GM19023 (cell line): ENCODE measurements around the gene KCNQ5.

Experiments
- ATAC-seq: cut with Tn5 transposase; IDR thresholded peaks from one replicate; pipeline ENCODE4 v1.9.1; 2021; ENCODE audit warnings: mild to moderate bottlenecking, moderate library complexity; ENCODE audit not compliant: unreplicated experiment

The KCNQ5 gene

DNA sequence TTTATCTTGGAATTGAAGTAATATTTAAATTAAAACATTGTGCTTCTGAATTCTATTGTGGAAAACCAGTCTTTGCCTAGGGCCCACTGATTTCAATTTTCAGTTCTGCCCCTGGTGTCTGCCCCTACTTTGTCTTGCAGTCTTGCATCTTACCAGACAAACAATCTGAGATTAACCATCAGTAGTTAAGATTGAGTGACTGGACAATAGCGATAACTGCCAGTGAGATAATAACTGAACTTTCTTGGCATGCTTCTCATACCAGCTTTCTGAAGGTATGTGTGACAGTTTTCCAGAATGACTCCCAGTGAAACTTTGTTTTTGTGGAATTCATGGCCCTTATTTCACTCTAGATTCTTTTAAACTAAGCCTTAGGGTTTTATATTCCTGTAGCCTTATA lies 53.5 kb downstream of the KCNQ5 start:
- ATAC-seq: no peak

DNA sequence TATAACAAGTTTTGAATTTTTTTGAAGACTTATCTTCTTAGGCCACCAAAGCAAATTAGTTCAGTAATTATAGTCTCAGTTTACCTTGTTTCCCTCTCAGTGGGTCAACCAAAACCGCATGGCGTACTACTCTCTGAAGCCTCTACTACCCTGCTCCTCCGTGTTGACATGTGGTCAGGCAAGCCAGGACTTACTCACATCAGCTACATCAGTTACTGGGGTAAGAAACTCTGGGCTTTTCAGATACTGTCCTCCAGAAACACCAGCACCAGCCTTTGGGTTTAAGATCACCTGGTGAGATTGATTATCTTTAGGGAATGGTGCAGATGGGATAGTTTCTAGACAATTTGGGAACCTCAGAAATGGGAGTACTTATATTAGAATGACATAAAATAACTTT lies 55.1 kb downstream of the KCNQ5 start:
- ATAC-seq: no peak

DNA sequence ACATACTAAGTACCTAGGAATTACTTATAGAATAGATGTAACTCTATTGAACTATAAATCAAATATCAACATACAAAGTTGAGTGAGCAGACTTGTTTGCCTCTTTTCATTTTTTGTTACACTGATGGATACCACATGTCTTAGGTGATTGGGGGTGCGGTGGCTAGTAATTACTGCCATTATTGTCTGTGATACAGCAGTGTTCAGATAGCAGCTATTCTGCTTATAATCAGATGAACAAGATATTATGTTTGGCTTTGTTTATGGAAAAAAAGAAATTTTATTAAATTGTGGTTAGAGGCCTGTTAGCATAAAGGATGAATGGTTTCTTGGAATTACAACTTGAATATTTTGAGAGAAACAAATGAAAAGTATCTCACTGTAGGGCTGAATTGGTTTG lies 55.9 kb downstream of the KCNQ5 start:
- ATAC-seq: no peak

DNA sequence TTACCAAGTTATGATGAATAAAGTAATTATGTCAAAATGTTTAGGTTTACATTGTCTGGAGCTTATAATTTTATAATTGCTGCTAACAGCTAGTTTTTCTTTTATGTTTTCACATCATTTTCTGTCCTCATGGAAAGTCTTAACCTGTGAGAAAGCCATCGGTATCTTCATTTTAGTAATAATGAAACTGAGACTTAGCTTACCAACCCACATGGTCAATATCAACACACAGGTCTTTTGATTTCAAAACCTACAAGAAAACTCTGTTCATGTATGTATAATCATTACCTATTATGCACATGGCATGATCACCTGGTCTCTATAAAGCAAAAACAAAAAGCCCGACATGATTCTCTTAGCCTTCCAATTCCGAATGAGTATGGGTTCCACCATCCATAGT lies 61.9 kb downstream of the KCNQ5 start:
- ATAC-seq: peak; percentile 92

DNA sequence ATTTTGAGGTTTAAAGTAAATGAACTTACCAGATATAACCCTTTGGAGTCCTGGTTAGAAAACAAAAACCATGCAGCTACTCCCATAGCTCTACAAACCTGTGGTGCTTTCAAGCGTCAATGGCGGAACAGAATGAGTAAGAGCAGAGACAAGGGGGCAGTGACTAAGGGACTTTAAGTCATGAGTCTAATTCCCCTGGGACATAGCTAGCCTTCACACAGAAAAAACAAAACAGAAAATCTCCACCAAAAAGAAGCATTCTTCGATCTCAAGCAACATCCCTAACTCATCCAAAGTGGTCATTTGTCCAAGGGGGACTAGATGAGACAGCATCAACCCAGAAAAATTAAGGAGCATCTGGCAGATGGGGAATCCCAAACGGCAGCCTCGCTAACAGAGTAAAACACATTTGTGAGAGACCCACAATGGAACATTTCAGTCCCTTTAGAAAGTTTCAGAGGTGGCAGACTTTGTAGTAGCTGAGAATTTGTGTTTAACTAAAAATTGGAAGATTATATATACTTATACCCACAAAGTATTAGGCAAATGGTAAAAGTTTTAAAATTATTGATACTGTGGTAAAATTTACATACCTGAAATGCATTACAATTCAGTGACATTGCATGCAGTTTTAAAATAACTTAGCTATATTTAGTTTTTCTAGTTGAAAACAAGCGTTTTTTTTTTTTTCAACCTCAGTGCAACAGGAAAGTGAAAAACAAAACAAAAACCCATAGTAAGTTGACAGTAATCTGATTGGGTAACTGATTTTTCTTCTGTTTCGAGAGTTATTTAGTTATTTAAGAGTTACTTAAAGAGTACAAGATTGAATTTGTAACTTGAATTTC lies 67.5 kb downstream of the KCNQ5 start:
- ATAC-seq: peak; percentile 93

DNA sequence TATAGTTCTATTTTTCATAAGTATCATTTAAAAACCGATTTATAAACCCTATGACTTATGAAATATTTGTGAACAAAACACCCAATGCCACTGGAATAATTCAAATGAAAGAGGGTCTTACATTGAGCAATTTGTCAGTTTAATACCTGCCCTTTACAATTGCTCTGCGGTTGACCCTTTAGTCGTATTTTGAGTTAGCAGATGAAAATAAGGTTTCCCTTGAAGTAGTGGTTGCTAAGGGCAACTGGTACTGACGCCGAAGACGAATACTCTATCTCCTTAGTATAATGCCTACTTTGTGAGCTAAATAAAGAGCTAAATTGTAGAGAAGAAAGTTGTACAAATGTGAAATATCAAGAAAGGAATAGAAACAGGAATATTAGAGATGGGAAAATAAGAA lies 69.4 kb downstream of the KCNQ5 start:
- no peak for ATAC-seq

DNA sequence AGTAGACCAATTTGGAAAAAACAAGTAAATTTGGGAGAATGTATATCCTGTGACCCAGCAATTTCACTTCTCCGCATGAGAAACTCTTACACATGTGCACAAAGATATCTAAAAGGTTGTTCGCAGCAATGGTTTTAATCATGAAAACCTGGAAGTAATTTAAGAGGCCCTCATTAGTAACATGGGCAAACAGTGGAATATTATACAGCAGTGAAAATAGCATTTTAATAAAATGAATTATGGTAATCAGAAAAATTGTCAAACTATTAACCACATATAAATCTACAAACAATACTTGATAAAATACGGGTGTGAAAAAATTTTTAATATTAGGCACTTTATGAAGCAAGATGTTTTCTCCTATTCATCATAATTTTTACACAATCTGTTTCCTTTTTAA lies 74.2 kb downstream of the KCNQ5 start:
- no peak for ATAC-seq

DNA sequence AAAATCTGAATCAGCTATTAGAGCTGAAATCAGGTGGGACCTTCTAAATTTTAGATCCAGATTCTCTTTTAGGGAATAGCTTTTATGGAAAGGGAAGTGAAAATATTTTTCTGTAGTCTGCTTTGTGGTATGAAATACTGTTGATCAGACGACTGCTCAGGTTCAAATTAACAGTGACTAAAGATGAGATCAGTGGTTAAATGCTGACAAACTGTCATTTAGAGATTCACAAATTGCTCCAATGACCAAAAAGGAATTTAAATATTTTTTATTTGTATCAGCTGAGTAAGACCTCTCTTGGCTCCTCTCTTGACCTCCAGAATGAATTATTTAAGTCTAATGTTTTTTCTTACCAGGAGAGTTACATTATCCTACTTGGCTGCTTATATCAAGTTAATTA lies 77.3 kb downstream of the KCNQ5 start:
- no peak for ATAC-seq

DNA sequence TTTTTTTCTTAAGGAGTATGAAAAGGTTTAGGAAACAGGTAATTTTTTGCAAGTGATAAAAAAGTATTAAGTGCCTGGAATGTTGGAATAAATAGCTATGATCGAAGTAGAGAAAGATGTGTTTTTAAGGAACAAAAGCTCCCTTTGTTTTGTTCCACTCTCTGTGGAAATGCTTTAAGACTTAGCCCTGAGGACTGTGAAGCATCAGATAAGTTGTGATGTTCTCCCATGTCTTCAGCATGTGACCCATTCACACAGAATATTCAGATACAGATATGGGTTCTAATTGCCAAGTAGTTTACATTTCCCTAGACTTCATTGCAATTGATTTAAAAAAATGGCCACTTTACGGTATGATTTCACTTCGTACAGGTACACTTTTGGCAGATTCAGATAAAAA lies 80.6 kb downstream of the KCNQ5 start:
- ATAC-seq: no peak

DNA sequence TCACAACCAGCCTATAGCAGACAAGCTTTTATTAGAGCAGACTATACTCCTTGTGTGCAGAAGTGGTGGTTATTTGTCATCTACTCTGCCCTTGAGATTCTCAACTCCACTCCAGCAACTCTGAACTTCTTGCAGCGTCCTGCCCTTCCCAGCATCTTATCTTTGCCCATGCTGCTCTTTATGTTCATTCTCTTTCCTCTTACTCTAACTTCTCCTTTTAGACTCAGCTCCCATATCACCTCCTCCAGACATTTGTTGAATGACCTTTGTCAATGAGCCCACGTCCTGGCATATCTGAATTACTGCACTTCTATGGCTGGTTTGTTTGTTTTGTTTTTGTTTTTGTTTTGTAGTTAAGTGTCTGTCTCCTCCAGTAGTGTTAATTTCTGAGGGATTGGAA lies 81.2 kb downstream of the KCNQ5 start:
- no peak for ATAC-seq

DNA sequence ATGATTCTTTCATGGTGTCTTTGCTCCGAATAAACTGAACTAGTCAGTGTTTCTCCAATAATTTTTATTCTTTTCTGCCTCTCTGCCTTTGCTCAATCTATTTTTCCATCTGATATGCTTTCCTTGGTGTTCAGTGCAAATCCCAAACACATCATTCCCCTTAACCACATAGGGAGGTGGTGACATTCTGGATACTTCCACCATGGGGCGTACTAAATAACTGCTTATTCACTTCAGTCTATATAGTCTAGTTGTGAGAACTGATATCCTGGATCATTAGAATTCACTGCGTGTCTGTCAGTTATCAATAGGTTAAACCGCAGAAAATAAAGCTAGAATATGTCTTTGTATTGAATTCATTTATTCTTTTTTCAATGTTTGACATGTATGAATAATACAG lies 83.1 kb downstream of the KCNQ5 start:
- no peak for ATAC-seq

DNA sequence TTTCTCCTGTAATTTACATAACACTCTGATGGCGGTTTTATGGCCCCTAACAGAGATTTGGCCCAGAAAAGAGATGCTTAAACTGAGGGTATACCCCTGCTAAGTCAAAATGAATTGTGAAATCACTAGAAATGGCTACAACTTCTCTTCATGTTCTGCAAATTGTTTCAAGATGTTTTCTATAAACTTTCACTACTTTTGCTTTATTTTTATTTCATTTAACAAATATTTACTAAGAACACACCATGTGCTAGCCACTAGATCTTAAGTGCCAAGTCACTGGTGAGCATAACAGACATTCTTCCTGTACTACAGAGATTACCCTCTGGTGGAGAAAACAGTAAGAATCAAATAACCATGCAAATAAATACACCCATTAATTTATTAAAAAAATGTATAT lies 87.6 kb downstream of the KCNQ5 start:
- no peak for ATAC-seq

DNA sequence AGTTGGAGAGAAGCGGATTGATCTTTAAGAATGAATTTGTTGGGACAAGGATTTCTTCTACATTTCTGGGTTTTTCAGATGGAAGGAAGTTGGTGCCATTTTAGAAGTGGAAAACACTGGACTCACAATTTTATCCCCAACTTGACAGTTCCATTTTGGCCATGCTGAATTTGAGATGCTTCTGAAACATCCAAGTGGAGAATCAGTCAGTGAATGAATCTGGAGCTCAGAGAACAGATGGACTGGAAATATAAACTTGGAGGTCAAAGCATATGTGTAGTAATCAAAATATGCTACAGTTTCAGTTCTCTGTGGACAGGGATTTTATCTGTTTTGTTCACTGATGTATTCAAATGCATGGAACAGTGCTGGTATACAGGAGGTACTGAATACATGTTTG lies 89.9 kb downstream of the KCNQ5 start:
- no peak for ATAC-seq

DNA sequence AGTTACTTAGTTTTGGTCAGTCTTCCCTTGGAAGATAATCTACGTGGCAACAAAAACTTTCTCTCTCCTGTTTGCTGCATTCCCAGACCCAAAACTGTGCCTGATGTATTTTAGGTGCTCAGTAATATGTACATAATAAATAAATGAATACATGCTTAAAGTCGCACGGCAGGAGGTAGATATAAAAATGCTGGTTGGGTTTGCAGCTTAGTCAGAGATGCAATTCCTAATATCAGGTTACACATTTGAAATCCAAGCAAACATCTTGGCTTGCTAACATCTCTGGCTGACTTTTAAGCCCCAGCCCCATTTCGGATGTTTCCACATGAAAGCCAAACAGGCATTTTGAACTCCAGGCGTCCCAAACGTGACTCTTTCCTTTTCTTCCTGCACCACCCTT lies 91.0 kb downstream of the KCNQ5 start:
- no peak for ATAC-seq

DNA sequence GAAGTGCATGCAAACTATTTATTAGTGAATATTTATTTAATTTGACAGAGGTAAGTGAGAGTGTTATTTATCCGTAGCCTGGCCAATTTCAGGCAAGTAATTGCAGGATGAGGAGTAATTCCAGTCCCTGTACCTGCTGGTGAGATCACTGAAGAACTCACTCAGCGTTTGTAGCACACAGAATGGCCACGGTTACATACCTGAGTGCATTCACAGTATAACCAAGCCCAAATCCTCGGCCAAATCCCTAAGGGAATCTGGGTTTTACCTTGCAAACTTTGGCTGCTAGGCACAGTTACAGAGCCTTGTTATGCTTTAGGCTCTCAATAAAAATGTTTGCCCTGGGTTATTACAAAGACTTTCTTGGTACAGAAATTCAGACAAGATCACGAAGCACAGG lies 93.3 kb downstream of the KCNQ5 start:
- no peak for ATAC-seq

DNA sequence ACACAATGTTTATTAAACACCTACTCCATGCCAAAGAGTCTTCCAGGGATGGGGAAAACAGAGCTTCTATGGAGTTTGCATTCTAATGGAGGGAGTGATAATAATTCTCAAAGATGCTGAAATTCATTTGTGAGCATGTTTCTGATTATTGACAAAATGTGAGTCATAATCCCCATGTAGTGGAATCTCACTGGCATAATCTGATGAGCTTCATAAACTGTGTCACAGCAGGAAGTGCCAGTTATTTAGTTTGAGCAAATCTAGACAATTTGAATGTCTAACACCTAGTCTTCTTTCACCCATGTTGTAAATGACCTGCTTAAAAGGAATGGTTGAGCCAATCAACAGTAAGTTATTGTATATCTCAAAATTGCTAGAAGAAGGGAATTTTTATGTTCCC lies 95.1 kb downstream of the KCNQ5 start:
- ATAC-seq: no peak

DNA sequence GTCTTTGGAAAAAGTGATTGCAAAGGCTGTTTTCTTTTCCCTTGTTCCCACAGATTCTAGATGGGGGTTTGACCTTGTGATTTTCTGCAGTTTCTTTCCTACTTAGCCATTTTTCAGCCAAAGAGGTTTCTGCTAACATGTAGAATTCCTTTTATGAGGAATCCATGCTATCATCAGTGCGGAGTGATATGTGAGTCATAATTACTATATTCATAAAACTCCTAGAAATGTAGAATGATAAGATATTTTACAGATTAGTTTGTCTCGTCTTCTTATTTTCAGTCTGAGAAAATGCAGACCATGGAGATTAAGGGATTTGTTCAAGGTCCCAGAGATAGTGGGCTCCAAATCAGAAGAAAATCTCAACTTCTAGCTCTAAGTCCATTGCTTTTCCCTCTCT lies 98.6 kb downstream of the KCNQ5 start:
- ATAC-seq: no peak

DNA sequence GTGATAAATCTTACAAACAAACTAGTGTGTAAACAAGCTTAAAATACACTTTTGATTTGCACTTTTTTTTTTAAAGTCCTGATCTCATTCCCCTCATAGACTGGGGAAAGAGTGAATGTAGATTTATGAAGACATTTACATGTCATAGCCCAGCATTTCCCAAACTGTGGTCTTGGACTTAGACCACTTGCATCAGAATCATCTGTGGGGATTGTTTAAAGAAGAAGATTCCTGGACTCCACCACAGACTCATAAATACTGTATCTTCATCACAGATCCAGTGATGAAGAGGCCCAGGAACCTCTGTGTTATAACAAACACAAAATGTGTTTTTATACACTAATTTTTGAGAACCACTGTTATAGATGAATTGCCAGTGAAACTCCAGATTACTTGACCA lies 99.5 kb downstream of the KCNQ5 start:
- ATAC-seq: no peak

DNA sequence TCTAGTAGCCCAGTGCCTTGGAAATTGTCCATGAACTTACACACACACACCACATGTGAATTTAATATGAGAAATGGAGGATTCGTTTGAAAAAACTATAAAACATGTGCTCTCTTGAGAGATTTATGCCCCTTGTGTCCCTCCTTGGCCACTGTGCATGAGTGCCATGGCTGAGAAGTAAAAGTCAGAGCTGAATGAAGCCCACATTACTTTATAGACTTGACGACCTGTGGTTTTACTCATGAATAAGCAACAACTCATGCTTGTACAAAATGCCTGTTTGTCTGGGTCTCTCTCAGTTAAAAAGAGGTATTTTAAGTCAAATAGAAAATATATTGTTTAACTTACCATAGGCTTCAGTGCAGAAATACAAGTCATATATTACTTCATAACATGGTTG lies 102.7 kb downstream of the KCNQ5 start:
- peak; percentile 86 for ATAC-seq

DNA sequence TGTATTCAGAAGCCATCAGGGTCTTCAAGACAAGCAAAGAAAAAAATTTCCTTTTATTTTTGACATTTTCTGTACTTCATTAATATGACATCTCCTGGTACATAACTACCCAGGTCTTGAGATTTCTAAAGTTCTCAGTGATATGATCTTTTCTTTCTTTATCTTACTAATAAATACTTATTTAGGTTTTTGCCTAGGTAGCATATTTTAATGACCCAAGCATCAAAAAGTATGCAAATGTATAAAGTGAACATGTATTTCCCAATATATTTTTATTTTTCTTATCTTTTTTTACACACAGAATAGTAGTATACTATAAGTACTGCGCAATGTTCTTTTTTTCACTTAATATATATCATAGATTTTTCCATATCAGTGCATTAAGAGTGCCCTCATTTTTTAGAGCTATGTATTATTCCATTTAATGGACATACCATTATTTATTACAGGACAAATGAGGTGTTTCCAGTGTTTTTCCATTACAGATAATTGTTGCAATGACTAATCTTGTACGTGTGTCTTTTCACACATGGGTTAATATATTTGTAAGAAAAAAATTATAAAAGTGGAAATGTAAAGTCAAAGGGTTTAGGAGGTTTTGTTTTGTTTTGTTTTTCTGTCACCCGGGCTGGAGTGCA lies 107.0 kb downstream of the KCNQ5 start:
- no peak for ATAC-seq

DNA sequence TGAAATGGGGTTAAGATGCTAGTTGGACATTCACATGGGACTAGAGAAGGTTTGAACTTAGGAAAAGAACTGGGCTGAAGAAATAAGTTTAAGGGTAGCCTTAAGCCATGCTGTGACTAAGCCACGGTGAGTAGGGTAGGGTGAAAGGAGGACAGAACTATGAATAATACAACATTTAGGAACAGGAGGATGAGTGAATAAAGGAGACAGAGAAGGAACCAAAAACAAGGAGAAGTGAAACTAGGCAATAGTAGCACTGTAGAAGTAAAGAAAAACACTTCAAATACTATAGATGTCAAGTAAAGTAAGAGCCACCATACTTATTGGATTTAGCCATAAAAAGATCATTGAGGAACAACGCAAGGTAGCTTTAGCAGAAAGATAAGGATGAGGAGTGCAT lies 111.2 kb downstream of the KCNQ5 start:
- no peak for ATAC-seq

DNA sequence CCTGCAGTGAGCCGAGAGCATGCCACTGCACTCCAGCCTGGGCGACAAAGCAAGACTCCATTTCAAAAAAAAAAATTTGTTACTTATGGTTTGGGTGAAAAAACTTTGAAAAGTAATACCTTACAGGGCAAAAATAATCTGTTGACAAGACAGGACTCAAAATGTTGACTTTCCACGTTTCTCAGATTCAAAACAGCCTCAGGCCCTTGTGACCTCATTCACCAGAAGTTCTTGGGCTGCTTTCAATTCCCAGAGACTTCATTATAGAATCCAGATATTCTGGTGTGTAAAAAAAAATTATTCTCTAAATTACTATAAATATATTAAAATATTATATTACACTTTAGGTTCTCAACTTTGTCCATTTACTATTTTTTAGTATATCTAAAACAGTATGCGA lies 116.2 kb downstream of the KCNQ5 start:
- no peak for ATAC-seq

DNA sequence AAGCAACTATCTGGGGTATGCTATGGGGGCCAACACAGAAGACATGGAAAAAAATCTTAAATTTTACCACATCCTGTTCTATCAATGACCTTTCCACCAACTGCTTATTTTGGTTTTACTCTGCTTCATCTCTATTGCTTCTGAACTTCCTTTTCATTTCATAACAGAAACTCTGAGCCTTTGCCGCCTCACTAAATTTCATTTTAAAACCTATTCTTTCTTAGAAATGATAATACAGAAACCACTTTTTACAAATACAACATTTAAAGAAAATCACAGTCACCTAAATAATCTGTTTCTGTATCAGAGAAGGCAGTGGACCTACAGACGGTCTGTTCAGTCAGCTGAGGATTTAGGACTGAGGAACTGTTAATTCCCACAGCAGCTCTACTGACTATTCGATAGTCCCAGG lies 117.5 kb downstream of the KCNQ5 start:
- peak; percentile 48 for ATAC-seq
